HepG2 (cell line): Measurements from ENCODE around the gene RBFOX1. TPM values are rescaled to one million over a fixed set of nuclear protein-coding genes. Genes with fewer than 3 reads are reported as not detected.

Experiments
- ATAC-seq: fragments of 200-7000 bp; cut with Tn5 transposase; 3 replicates; pipeline ENCODE4 v1.9.1; 2020; ENCODE audit warnings: mild to moderate bottlenecking, moderate library complexity
- BruUV-seq: library from RNA; stranded (reverse); fragments of 400-500 nt; replicated peaks from 2 replicates; lab custom pipeline; 2021; lab: Mats Ljungman, UMichigan
- CTCF ChIA-PET: fragments of 300-600 bp; formaldehyde crosslinking; extraction: SDS; loops from one replicate; lab custom pipeline; 2021; ENCODE audit warnings: low total read pairs, inconsistent platforms, low intra/inter-chr PET ratio; lab: Yijun Ruan, JAX
- POLR2A ChIA-PET: fragments of 350-600 bp; sonication (Branson Sonifier 250); formaldehyde crosslinking; loops from one replicate; lab custom pipeline; 2020; ENCODE audit warnings: antibody characterized with exemption, inconsistent platforms; lab: Yijun Ruan, JAX
- DNase-seq: peaks from one replicate; pipeline ENCODE4 v3.0.0-alpha.2; 2015; ENCODE audit warnings: low spot score
- FAIRE-seq: peaks from 3 replicates; lab custom pipeline; 2011; peaks lifted over from hg19 to GRCh38; lab: Jason Lieb, UNC
- H2AFZ ChIP-seq: one replicate; pipeline ENCODE4 v1.6.1; 2011; ENCODE audit warnings: low read length, inconsistent platforms
- H3K27ac ChIP-seq: fragments of 300-600 bp; 3 replicates; pipeline ENCODE4 v1.8.0; 2011; ENCODE audit warnings: mixed run types, mild to moderate bottlenecking, mixed read lengths, low read length, inconsistent platforms; ENCODE audit not compliant: insufficient read depth; ENCODE audit errors: extremely low read length
- H3K27me3 ChIP-seq, 2 experiments: fragments of 200-600 bp in 1 of 2; 2 replicates in 1 of 2; 3 replicates in 1 of 2; pipeline versions ENCODE4 v1.6.0 to v1.8.0; 2011; ENCODE audit warnings: low read length in 2 of 2, mild to moderate bottlenecking in 2 of 2, moderate library complexity in 2 of 2, inconsistent platforms in 1 of 2; ENCODE audit not compliant: insufficient read depth in 2 of 2, control insufficient read depth in 1 of 2
- H3K36me3 ChIP-seq, 2 experiments: fragments of 200-600 bp in 1 of 2; replicated peaks in 1 of 2; 2 replicates in 1 of 2; 3 replicates in 1 of 2; pipeline versions ENCODE4 v1.5.1 to v1.8.0; 2011; ENCODE audit warnings: low read length in 2 of 2, inconsistent platforms in 1 of 2; ENCODE audit not compliant: insufficient read depth in 2 of 2, control insufficient read depth in 1 of 2
- H3K4me1 ChIP-seq: 2 replicates; pipeline ENCODE4 v1.5.1; 2012; ENCODE audit warnings: low read length, inconsistent platforms; ENCODE audit not compliant: insufficient read depth
- H3K4me2 ChIP-seq: 2 replicates; pipeline ENCODE4 v1.6.0; 2011; ENCODE audit warnings: low read depth, low read length, inconsistent platforms
- H3K4me3 ChIP-seq, 3 experiments: fragments of 200-600 bp in 1 of 3; sonication (generic), shearing (Covaris generic) in 1 of 3; replicated peaks in 1 of 3; 2 replicates each; pipeline ENCODE4 v1.5.1; 2011 to 2016; ENCODE audit warnings: low read length in 3 of 3, inconsistent platforms in 2 of 3, low read depth in 2 of 3, mild to moderate bottlenecking in 2 of 3, control low read depth in 1 of 3, mixed read lengths in 1 of 3; ENCODE audit not compliant: insufficient read depth in 1 of 3
- H3K79me2 ChIP-seq: one replicate; pipeline ENCODE4 v1.6.1; 2011; ENCODE audit warnings: low read length, inconsistent platforms; ENCODE audit not compliant: insufficient read depth
- H3K9ac ChIP-seq: 2 replicates; pipeline ENCODE4 v1.6.0; 2011; ENCODE audit warnings: mild to moderate bottlenecking, low read depth, low read length, inconsistent platforms; ENCODE audit not compliant: insufficient read depth
- H3K9me3 ChIP-seq: 2 replicates; pipeline ENCODE4 v1.5.1; 2012; ENCODE audit warnings: mild to moderate bottlenecking, low read length
- H4K20me1 ChIP-seq: 2 replicates; pipeline ENCODE4 v1.6.0; 2011; ENCODE audit warnings: inconsistent platforms, mild to moderate bottlenecking, low read length, moderate library complexity; ENCODE audit not compliant: insufficient read depth
- ARID3A ChIP-seq: IDR thresholded peaks from 2 replicates; pipeline ENCODE4 v1.6.1; 2012; ENCODE audit warnings: low read depth, low read length, improper control_type of control experiment
- HMG20A ChIP-seq: IDR thresholded peaks from 2 replicates; pipeline ENCODE4 v1.6.1; 2016; ENCODE audit warnings: borderline replicate concordance
- HMG20B ChIP-seq: conservative IDR thresholded peaks from 2 replicates; pipeline ENCODE4 v1.6.1; 2016; ENCODE audit warnings: missing genetic modification reagents, missing compliant biosample characterization
- NCOR1 ChIP-seq: fragments of 200-600 bp; sonication (generic); IDR thresholded peaks from 2 replicates; pipeline ENCODE4 v1.7.0; 2017; ENCODE audit warnings: antibody characterized with exemption, low read length, borderline replicate concordance
- ONECUT2 ChIP-seq: sonication (generic); formaldehyde crosslinking; IDR thresholded peaks from 2 replicates; pipeline ENCODE4 v1.4.0; 2020; ENCODE audit warnings: missing genetic modification reagents
- TRIM22 ChIP-seq: fragments of 450-650 bp; IDR thresholded peaks from 2 replicates; pipeline ENCODE4 v1.6.1; 2017
- ZFY ChIP-seq: sonication (generic); formaldehyde crosslinking; IDR thresholded peaks from 2 replicates; pipeline ENCODE4 v1.4.0; 2020; ENCODE audit warnings: missing genetic modification reagents
- ZNF12 ChIP-seq: sonication (generic); formaldehyde crosslinking; IDR thresholded peaks from 2 replicates; pipeline ENCODE4 v1.5.0; 2020; ENCODE audit warnings: missing genetic modification reagents
- ZNF747 ChIP-seq: sonication (generic); formaldehyde crosslinking; IDR thresholded peaks from 2 replicates; pipeline ENCODE4 v1.8.1; 2023; ENCODE audit warnings: missing genetic modification reagents, mild to moderate bottlenecking, borderline replicate concordance
- WGBS: methylation state at CpG from one replicate; pipeline ENCODE4 v1.1.6; 2017; ENCODE audit warnings: low lambda C conversion rate; 5-methylcytosine and 5-hydroxymethylcytosine counted together
- in situ Hi-C: cut with HindIII; loops from 2 replicates; pipeline ENCODE4 v1.10.0; 2017; ENCODE audit warnings: low pct_unique_long_range_greater_than_20kb; ENCODE audit not compliant: extremely low pct_ligation_motif_present
- intact Hi-C: fragments of 100-400 bp; cut with micrococcal nuclease; formaldehyde crosslinking; loops from one replicate; pipeline ENCODE4 v1.10.0; 2022; ENCODE audit not compliant: unreplicated experiment
- polyA plus RNA-seq, 8 experiments: library from polyadenylated mRNA; depleted of rRNA in 3 of 8; stranded (reverse) in 7 of 8; unstranded in 1 of 8; fragments of >200 nt; fragmentation: Illumina TruSeq in 4 of 8; extraction: Trizol in 4 of 8; gene quantifications; 2 replicates each; pipeline versions ENCODE4 v1.2.1 to v1.2.3, GENCODE V29; 2011 to 2016; ENCODE audit warnings: low read depth in 4 of 8, missing spikeins in 1 of 8, mixed read lengths in 1 of 8; ENCODE audit not compliant: insufficient read depth in 1 of 8
- total RNA-seq, 5 experiments: library from RNA; depleted of rRNA; stranded (reverse); fragments of >200 nt; fragmentation: Illumina TruSeq; extraction: Trizol; gene quantifications; 2 replicates each; pipeline ENCODE4 v1.2.3, GENCODE V29; 2016; ENCODE audit warnings: low read depth in 1 of 5

Gene RBFOX1
- total and polyA plus RNA-seq, 2 of the 13 experiments (the other 11 are each of a cell fraction or from before 2014, with no cell fraction given) = not detected

GRCh38 chr16:7344830-7345780 is 12.5 kb downstream of the RBFOX1 start:
- Histone ChIP-seq H3K4me3 (no peak overlapping the region), H3K9ac (no peak overlapping the region), H3K27ac (no peak overlapping the region), H3K9me3 (no peaks in the 10 kb centered on the region), H3K27me3 (peaks cover 0 to 7% of the 10 kb centered on the region in 2 experiments; a peak in 1 of 5 replicates), H3K79me2 (no peaks in the 10 kb centered on the region), H3K4me1 (no peaks in the 10 kb centered on the region), H3K4me2 (no peak overlapping the region), H3K36me3 (no peaks in the 10 kb centered on the region), H2AFZ (no peak overlapping the region), H4K20me1 (no peaks in the 10 kb centered on the region)
- FAIRE-seq (no peak), DNase-seq (no peak), ATAC-seq (no peak)
- POLR2A ChIA-PET = no interaction called here
- TF ChIP-seq TRIM22 (no peak), NCOR1 (no peak)
- in situ Hi-C loops (no loop called here), intact Hi-C loops (no loop called here)
- CTCF ChIA-PET = no interaction called here
- 23% methylated on average over 23 of the region's 23 CpGs for WGBS
- no TSS peak for BruUV-seq

GRCh38 chr16:7350806-7351205 is 18.2 kb downstream of the RBFOX1 start:
- no peak for FAIRE-seq
- no peak for ATAC-seq
- TF ChIP-seq HMG20A (CRISPR knock-in tag) = no peak
- no peak for TF ChIP-seq ARID3A
- TF ChIP-seq ONECUT2 (CRISPR knock-in tag) = no peak
- no peak for TF ChIP-seq HMG20B
- no peak for TF ChIP-seq ZNF12
- TF ChIP-seq ZFY (CRISPR knock-in tag) = no peak
- no peak for TF ChIP-seq ZNF747 (CRISPR knock-in tag)

More at GRCh38 chr16:7350806-7351205, 18.2 kb downstream of the RBFOX1 start:
- Histone ChIP-seq H3K79me2 (no peaks in the 10 kb centered on the region), H3K9ac (no peak overlapping the region), H3K4me3 (no peak overlapping the region), H3K4me1 (no peaks in the 10 kb centered on the region), H3K4me2 (no peak overlapping the region), H3K9me3 (0 out of 2 replicates have a peak, but pooled peaks cover 4% of the 10 kb centered on the region), H4K20me1 (no peaks in the 10 kb centered on the region), H2AFZ (no peak overlapping the region), H3K27me3 (no peaks in the 10 kb centered on the region; a peak in 1 of 5 replicates), H3K36me3 (no peaks in the 10 kb centered on the region), H3K27ac (no peak overlapping the region)
- in situ Hi-C loops (no loop called here), intact Hi-C loops (no loop called here)
- ChIA-PET POLR2A (no interaction called here), CTCF (no interaction called here)
- DNase-seq = no peak
- 0% methylated on average over 2 of the region's 2 CpGs for WGBS
- no TSS peak for BruUV-seq
